GM19025 (cell line): ENCODE measurements around the gene PLIN5.
"Not testable (repeated sequence)": the region's sequence is repeated elsewhere in the genome, so short reads cannot be mapped to it uniquely, and the experiment has no call there.

ENCODE experiments used
- ATAC-seq: cut with Tn5 transposase; IDR thresholded peaks from one replicate; pipeline ENCODE4 v1.9.1; 2021; ENCODE audit warnings: mild to moderate bottlenecking, low read depth, moderate library complexity; ENCODE audit not compliant: unreplicated experiment

Gene PLIN5

DNA sequence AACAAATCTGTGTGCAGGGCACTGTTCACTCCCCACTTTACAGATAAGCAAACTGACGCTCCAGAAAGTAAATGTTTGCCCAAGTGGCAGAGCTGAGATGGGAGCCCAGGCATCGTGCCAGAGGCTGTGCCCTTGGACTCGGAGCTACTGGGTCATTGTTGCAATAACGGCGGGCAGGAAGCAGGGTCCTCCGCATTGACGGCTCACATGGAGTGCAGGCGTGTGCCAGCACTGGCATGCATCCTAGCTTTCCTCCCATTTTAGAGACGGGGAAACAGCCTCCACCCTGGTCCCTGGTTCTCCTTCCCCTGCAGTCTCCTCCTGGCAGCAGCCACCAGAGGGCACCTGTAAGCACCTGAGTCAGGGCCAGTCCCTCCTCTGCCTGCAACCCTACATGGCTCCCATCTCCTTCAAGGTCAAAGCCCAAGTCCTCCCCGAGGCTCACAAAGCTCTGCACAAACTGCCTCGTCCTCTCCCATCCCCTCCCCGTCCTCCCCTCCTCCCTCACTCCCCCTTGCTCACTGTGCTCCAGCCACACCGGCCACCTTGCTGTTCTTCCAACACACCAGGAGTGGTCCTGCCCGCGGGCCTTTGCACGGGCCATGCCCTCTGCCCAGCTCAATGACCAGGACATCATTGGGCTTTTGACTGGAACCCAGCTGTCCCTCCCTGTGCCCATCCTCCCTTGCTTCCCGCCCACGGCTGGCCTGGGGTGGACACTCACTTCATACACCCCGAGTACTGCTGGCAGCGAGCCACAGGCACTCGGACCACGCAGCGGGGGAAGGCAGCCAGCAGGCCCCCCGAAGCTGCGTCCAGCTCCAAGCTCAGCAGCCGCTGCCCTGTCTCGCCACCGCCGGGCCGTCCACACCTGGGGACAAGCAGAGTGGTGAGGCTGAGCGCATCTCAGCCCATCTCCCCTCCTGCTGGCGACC, 12.5 kb upstream of the PLIN5 start:
- no peak for ATAC-seq

DNA sequence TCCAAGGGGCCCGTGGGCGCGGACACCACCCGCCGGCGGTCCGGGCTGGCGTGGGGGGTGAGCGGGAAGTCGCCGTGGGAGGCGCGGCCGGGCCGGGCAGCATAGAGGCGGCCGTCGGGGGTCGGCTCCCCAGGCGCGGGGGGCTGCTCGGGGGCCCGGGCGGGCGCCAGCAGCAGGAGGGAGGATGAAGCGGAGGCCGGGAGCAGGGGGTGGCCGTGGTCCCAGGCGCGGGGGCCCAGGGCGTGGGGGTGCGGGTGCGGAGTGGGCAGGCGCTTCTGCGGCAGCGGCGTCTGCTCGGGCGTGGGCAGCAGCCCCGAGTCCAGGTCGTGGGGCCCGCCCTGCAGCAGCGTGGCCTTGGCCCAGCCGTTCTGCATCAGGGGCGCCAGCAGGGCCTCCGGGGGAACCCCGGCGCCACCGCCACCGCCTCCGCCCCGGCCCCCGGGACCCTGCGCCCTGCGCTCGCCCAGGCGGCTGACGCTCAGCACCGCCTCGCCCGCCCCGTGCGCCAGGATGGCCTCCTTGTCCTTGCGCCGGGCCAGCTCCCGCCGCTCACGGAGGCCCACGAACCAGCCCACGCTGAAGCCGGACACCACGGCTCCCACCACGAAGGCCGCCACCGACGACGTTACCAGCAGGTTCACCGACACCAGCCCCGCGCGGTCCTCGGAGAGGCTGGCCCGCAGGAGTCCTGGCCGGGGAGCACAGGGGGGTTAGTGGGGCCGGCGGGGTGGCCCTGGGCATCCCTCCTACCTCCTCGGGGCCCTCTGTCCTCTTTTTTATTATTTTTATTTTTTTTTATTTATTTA, 9.0 kb upstream of the PLIN5 start:
- no peak for ATAC-seq

DNA sequence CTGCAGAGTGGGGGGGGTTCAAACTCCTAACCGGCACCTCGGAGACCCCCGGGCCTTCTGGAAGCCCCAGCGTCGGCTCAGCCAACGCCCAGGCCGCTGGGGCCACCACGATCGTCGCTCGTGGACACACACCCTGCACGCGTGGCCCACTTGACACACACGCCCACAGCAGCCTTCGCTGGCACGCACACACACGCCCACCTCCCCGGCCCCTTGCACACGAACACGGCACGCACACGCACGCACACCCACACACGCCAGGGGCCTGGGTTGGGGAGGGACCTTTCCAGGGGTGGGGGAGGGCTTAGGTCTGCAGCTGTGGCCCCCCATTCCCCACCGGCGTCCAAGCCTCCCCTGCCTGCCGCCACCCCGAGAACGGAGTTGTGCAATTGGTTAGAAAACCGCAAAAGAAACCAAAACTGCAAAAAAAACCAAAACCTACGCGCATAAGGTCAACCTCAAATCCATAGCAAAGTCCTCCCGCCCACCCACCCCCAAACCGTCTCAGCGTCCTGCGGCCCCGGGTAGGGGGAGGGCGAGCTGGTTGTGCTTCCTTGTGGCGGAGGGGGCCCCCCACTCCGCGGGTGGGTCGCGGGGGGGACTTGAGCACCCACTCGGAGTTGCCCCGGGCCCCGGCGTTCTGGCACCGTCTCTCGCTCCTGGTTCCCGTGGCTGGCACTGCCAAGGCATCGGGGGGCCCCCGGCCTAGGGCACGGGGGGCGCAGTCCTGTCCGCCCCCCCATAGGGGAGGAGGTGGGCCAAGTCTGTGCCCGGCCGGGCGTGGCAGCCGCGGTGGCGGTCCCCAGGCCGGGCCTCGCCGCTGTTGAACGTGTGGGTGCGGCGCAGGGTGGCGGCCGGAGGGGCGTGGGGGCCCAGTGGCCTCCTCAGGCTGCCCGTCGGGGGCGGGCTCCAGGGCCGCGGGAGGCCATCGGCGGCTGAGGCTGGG, 8.1 kb upstream of the PLIN5 start:
- no peak for ATAC-seq

DNA sequence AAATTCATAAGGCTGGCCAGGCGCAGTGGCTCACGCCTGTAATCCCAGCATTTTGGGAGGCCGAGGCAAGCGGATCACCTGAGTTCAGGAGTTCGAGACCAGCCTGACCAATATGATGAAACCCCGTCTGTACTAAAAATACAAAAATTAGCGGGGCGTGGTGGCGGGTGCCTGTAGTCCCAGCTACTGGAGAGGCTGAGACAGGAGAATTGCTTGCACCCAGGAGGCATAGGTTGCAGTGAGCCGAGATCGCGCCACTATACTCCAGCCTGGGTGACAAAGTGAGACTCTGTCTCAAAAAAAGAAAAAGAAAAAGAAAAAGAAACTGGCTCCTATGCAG, 6.8 kb upstream of the PLIN5 start:
- ATAC-seq = not testable (repeated sequence)

DNA sequence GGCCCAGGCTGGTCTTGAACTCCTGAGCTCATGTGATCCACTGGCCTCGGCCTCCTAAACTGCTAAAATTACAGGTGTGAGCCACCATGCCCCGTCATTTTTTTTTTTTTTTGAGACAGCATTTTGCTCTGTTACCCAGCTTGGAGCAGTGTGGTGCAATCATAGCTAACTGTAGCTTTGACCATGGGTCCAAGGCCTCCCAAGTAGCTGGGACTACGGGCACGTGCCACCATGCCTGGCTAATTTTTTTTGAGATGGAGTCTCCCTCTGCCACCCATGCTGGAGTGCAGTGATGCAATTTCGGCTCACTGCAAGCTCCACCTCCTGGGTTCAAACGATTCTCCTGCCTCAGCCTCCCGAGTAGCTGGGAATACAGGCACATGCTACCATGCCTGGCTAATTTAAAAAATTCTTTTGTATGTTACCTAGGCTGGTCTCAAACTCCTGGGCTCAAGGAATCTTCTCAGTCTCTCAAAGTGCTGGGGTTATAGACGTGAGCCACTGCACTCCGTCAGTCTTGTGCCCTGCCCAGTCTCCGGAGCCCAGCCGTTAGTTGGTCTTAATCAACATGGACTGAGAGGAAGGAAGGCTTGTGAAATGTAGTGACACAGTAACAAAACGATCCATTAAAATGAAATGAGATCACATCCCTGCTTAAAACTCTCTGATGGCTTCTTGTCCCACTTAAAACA, 6.2 kb upstream of the PLIN5 start:
- no peak for ATAC-seq

DNA sequence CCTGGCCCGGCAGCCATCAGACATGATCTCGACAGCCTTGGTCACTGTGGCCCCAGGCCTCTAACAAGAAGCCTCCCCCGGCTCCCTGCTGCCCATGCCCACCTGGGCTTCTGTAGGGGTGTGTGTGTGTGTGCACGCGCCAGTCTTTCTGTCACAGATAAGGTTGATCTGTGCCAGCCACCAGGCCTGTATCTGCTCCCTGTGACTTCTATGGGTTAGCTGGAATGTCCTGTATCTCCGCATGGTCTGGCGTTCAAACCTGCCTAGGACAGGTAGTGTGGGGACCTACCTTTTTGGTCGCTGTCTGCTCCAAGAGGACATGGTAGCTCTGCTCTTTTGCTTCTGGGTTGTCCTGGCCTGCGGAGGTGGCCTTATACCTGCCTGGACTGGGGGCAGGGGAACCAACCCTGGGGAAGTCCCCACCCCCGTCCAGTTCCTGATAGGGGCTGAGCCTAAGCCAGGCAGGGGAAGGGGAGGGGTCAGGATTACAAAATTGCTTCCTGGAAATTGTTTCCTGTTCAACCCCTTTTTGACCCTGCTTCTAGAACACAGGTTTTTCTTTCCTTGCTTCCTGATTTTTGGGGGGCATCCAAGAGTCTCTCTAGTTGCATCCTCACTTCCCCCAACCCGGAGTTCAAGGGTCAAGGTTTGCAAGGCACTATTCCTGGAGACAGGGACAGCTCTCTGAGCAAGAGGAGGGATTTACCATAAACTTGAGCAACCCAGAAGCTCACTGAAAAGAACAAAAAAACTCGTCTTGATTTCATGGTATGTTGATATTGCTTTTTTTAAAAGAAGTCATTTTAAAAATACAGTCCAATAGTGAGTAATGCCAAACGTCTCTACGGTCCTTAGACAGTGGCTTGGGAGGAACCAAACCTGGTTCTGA, 4.9 kb upstream of the PLIN5 start, which contains the start of gene LRG1:
Gene LRG1 (minus strand): TSS at position 344 of the 889 bp plus-strand sequence. CDS start 23 bp downstream, at position 321.
- ATAC-seq = no peak

DNA sequence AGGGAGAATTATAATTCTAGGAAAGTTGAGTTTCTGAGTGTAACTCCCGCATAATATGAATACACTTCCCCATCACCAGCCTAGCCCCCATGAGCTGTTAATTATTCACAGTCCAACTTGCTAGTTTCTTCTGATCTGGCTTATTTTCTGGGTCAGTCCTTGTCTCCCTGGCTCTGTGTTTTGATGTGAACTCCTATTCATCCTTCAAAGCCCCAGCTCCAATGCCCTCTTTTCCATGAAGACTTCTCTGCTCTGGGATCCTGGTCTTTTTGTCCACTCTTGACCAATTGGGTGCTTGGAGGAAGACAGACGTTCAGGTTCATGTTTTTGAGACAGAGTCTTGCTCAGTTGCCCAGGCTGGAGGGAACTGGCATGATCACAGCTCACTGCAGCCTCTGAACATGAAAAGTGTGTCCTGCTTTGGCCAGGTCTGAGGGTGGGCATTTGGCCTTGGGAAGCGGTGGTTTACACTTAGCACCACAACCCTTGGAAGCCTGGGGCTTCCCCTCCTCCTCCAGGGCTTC, 4.2 kb upstream of the PLIN5 start:
- no peak for ATAC-seq

DNA sequence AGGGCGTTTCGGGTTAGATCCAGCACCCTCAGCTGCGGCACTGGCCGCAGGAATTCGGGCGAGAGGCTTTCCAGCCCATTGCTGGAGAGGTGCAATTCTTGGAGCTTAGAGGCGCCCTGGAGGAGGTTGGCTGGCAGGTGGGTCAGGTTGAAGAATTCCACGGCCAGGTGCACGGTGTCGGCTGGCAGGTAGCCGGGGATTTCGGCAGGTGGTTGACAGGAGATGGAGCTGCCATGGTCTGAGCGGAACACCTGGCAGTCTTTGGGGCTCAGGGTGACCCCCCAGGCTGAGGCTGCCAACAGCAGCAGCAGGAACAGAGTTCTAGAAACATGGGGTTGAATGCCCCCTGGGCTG, 3.6 kb upstream of the PLIN5 start:
- ATAC-seq = no peak

DNA sequence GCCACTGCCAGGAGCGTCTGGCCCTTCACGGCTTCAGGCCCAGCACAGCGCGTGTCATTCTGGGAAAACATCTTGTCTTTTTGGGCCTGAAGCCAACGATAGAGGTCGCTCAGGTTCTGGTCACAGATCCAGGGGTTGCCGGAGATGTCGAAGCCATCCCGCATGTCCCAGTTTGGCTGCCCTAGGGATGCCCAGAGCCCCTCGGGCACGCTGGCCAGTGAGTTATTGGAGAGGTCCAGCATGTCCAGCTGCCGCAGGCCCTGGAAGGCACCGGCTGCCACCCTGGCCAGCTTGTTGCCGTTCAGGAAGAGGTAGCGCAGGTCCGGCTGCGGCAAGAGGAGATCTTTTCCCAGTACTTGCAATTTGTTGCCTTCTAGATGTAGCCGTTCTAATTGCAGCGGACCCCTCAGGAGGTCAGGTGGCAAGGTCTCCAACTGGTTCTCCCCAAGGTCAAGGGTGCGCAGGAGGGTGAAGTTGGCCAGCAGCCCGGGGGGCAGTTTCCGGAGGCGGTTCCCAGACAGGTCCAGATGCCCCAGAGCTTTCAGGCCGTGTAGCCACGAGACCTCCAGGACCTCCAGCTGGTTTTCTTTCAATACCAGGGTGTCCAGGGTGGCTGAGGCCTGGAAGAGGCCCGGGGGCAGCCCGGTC, 3.1 kb upstream of the PLIN5 start:
- ATAC-seq = no peak

DNA sequence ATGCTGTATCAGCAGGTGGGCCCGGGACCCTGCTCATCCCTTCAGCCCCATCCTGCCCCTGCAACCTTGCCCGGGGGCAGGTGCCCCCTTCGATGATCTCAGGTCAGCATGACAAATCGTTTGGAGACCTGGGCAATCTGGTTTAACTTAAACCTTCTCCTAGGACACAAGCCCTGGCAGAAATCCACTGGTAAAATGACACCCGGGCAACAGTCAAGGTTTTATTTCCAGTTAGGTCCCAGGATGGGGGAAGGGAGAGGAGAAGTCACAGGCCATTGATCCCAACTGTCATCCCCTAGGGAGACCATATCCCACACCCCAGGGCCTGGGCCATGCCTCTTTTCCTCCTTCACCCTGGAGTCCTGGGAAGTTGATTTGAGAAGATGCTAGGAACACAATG, 1.8 kb upstream of the PLIN5 start:
- ATAC-seq = no peak

DNA sequence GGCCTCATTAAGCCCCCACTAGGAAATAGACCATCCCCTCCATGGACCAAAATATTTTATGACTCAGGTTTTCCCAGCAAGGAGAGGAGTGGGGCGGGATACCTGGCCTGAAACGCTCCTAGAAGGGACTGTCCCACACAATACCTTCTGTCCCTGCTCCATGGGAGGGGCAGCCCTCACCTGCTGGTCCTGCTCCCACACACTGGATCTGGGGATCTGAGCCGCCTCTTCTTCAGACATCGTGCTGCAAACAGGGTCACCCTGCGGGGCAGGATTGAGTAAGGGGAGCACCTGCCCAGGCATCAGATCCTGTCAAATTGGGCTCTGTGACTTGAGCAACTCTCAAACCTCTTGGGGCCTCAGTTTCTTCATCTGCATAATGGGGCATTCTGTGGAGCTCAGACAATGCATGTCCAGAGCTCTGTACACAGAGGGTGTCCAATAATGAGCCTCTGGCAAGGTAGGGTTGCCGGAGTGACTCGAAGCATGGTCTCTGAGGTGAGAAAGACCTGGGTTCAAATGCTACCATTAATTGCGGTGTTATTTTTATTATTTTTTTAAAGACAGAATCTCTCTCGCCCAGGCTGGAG, 1.1 kb downstream of the PLIN5 start:
- no peak for ATAC-seq

DNA sequence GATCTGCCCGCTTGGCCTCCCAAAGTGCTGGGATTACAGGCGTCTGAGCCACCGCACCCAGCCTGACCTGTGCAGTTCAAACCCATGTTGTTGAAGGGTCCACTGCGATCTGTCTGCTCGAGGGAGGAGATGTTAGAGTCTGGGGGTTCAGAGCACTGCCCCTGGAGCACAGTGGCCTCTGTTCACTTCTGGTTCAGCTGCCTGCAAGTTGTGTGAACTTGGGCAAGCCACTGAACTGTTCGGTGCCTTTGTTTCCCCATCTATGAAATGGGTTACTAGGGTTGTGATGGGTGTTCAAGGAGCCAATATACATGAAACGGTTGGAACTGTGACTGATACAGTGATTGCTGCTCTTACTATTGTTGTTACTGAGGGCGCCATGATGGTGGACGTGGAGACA, 1.7 kb downstream of the PLIN5 start:
- no peak for ATAC-seq

DNA sequence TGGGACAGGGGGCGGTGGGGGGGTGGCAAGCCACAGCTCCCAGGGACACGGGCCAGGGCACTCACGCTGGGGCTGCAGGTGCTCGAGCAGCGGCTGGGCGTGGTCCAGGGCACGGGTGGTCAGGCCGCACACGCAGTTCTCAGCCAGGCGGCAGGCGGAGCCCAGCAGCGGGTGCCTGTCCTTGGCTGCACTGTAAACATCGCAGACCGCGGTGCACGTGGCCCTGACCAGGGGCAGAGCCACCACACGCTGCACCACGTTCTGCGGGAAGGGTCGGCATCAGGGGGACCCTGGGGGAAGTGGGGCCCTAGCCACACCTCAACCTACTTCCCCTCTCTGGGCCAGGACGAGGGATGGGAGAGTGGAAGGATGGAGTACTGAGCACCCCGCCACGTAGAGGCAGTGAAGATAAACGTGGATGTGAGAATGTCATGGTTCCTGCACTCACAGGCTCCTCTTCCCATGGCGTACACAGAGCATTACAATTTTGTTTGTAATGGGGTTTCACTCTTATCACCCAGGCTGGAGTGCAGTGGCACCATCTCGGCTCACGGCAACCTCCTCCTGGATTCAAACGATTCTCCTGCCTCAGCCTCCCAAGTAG, 3.4 kb downstream of the PLIN5 start:
- no peak for ATAC-seq

DNA sequence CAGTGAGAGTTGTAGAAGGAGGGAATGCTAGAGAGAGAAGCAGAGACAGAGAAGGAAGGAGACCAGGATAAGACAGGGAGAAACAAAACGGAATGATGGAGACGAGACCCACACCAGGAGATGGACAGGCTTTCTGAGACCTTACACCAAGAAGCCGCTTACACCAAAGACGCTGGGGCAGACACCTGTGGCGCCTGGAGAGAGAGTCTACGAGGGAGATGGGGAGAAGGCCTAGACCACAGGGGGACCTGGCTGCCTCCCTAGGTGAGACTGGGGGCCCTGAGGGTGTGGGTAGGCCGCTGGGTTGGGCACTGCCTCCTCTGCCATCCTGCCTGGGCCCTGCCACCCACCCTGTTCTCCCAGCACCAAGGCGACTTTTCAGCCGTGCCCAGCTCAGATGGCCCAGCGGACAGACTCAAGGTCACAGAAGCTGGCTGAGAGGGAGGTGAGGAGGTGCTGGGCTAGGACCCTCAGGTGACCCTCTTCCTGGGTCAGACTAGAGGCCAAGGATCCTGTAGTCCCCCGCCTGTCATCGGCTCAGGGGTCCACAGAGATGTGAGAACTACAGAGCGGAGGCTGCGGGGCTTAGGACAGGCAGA, 5.0 kb downstream of the PLIN5 start:
- ATAC-seq = no peak

DNA sequence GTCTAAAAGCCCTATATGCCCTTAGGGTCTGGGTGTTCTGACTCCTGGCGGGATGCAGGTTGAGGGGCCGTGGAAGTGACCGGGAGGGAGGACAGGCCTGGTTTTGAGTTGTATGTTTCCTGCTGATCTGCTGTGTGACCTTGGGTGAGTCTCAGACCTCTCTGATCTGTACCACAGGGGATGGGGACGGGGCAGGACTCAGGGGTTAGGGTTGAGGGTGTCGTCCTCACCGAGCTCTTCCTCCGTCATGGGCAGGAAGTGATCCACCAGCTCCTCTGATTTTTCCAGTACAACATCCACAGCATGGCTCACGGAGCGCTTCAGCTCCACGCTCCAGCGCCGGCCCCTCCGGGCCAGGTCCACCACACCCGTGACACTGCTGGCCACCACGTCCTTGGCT, 6.2 kb downstream of the PLIN5 start:
- no peak for ATAC-seq

DNA sequence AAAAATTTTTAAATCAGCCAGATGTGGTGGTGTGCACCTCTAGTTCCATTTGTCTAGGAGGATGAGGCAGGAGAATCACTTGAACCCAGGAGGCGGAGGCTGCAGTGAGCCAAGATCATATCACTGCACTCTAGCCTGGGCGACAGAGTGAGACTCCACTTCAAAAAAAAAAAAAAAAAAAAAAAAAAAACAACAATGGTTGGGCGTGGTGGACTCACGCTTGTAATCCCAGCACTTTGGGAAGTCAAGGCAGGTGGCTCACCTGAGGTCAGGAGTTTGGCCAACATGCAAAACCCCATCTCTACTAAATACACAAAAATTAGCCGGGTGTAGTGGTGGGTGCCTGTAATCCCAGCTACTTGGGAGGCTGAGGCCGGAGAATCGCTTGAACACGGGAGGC, 7.6 kb downstream of the PLIN5 start:
- not testable (repeated sequence) for ATAC-seq

DNA sequence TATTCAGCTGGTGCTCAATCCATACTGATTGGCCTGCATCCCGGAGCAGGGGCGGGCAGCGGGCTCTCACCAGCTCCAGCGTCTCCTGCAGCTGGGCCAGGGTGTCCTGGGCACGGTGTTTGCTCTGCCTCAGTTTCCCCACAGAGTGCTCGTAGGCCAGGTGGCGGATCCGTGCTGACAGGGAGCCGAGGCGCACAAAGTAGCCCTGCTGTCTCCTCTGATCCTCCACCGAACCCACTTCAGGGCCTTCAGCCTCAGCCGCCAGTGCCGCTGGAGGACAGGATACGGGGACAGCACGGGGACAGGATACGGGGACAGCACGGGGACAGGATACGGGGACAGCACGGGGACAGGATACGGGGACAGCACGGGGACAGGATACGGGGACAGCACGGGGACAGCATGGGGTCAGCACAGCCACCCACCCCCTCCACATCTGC, 9.4 kb downstream of the PLIN5 start:
- no peak for ATAC-seq
